Measurements from ENCODE around the gene PRDM16.

DNA sequence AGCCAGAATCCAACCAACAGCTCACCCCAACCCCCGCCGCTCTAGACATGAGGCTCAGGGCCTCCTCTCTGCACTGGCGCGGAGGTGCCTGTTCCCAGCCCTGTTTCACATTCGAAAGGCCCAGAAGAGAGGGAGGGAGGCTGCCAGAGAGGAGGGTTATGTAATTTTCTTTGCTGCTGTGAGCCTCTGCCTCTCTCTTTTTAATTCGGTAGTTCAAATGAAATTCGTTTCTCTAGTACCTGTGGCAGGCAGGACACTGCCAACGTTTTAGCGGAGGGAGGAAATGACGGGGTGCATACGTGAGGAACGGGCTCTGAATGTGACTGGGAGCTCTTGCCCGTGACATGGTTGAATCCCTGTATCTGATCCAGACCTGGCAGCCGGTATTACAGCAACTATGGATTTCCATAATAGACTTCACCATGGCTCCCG lies 9.4 kb downstream of the PRDM16 start:
- TF ChIP-seq, protein P1, sequence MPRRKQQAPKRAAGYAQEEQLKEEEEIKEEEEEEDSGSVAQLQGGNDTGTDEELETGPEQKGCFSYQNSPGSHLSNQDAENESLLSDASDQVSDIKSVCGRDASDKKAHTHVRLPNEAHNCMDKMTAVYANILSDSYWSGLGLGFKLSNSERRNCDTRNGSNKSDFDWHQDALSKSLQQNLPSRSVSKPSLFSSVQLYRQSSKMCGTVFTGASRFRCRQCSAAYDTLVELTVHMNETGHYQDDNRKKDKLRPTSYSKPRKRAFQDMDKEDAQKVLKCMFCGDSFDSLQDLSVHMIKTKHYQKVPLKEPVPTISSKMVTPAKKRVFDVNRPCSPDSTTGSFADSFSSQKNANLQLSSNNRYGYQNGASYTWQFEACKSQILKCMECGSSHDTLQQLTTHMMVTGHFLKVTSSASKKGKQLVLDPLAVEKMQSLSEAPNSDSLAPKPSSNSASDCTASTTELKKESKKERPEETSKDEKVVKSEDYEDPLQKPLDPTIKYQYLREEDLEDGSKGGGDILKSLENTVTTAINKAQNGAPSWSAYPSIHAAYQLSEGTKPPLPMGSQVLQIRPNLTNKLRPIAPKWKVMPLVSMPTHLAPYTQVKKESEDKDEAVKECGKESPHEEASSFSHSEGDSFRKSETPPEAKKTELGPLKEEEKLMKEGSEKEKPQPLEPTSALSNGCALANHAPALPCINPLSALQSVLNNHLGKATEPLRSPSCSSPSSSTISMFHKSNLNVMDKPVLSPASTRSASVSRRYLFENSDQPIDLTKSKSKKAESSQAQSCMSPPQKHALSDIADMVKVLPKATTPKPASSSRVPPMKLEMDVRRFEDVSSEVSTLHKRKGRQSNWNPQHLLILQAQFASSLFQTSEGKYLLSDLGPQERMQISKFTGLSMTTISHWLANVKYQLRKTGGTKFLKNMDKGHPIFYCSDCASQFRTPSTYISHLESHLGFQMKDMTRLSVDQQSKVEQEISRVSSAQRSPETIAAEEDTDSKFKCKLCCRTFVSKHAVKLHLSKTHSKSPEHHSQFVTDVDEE (CRISPR knock-in tag; IDR thresholded peaks at IDR 0.05) = no peak
- TF ChIP-seq CSDC2 (CRISPR knock-in tag; IDR thresholded peaks at IDR 0.05) (no peak), ISL1 (CRISPR knock-in tag; IDR thresholded peaks at IDR 0.05) (no peak), ZNF565 (CRISPR knock-in tag; conservative IDR thresholded peaks at IDR 0.05; ENCODE audit: low read depth) (no peak), ZFP3 (CRISPR knock-in tag; IDR thresholded peaks at IDR 0.05) (no peak), SNAI2 (CRISPR knock-in tag; IDR thresholded peaks at IDR 0.05) (no peak), RARB (CRISPR knock-in tag; IDR thresholded peaks at IDR 0.05) (no peak), BACH2 (CRISPR knock-in tag; IDR thresholded peaks at IDR 0.05; ENCODE audit: borderline replicate concordance) (no peak), GLIS3 (CRISPR knock-in tag; IDR thresholded peaks at IDR 0.05) (no peak)
- TF ChIP-seq, protein P2, sequence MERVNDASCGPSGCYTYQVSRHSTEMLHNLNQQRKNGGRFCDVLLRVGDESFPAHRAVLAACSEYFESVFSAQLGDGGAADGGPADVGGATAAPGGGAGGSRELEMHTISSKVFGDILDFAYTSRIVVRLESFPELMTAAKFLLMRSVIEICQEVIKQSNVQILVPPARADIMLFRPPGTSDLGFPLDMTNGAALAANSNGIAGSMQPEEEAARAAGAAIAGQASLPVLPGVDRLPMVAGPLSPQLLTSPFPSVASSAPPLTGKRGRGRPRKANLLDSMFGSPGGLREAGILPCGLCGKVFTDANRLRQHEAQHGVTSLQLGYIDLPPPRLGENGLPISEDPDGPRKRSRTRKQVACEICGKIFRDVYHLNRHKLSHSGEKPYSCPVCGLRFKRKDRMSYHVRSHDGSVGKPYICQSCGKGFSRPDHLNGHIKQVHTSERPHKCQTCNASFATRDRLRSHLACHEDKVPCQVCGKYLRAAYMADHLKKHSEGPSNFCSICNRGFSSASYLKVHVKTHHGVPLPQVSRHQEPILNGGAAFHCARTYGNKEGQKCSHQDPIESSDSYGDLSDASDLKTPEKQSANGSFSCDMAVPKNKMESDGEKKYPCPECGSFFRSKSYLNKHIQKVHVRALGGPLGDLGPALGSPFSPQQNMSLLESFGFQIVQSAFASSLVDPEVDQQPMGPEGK (CRISPR knock-in tag; IDR thresholded peaks at IDR 0.05; ENCODE audit: borderline replicate concordance) = no peak
- TF ChIP-seq, protein P3, sequence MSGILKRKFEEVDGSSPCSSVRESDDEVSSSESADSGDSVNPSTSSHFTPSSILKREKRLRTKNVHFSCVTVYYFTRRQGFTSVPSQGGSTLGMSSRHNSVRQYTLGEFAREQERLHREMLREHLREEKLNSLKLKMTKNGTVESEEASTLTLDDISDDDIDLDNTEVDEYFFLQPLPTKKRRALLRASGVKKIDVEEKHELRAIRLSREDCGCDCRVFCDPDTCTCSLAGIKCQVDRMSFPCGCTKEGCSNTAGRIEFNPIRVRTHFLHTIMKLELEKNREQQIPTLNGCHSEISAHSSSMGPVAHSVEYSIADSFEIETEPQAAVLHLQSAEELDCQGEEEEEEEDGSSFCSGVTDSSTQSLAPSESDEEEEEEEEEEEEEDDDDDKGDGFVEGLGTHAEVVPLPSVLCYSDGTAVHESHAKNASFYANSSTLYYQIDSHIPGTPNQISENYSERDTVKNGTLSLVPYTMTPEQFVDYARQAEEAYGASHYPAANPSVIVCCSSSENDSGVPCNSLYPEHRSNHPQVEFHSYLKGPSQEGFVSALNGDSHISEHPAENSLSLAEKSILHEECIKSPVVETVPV (CRISPR knock-in tag; IDR thresholded peaks at IDR 0.05) = no peak
